ENCODE results near the gene ZDHHC19. TPM values are rescaled to one million over a fixed set of nuclear protein-coding genes. Genes with fewer than 3 reads are reported as not detected.

Gene ZDHHC19
- total RNA-seq, 1 experiment from 2014 or later: not detected

Other genes with a start within 250 kb of the ZDHHC19 start
- gene TFRC, start 129.3 kb downstream of the ZDHHC19 start, total RNA-seq (2014; rRNA removed; shearing (Covaris generic)): 260 and 286 TPM in 2 replicates
- not detected in 2 replicates for gene SLC51A, start 5.1 kb upstream of the ZDHHC19 start, total RNA-seq (2014; rRNA removed; shearing (Covaris generic))
- gene PCYT1A, start 76.3 kb upstream of the ZDHHC19 start, total RNA-seq (2014; rRNA removed; shearing (Covaris generic)): 74.3 and 87.9 TPM in 2 replicates
- 36.5 and 55.6 TPM in 2 replicates for gene DYNLT2B, start 106.8 kb upstream of the ZDHHC19 start, total RNA-seq (2014; rRNA removed; shearing (Covaris generic))
- gene TM4SF19, start 127.0 kb upstream of the ZDHHC19 start, total RNA-seq (2014; rRNA removed; shearing (Covaris generic)): 3.3 and 4.6 TPM in 2 replicates
- 8.0 and 10.2 TPM in 2 replicates for gene UBXN7, start 221.0 kb upstream of the ZDHHC19 start, total RNA-seq (2014; rRNA removed; shearing (Covaris generic))